SK-N-MC (cell line): ENCODE measurements around the gene POU6F2.

Experiments
- DNase-seq: peaks from one replicate; pipeline ENCODE4 v3.0.0-alpha.2; 2011; ENCODE audit warnings: low read depth, low spot score
- H3K27ac ChIP-seq: fragments of 200-600 bp; sonication (generic); 2 replicates; pipeline ENCODE4 v1.5.1; 2016; ENCODE audit warnings: mixed run types
- H3K36me3 ChIP-seq: fragments of 200-600 bp; sonication (generic); 2 replicates; pipeline ENCODE4 v1.6.1; 2017; ENCODE audit warnings: antibody characterized with exemption, low read length, mixed read lengths; ENCODE audit not compliant: insufficient read depth
- H3K4me3 ChIP-seq: fragments of 200-600 bp; sonication (generic); 2 replicates; pipeline ENCODE4 v1.5.1; 2016
- H3K9ac ChIP-seq: fragments of 200-600 bp; sonication (generic); 2 replicates; pipeline ENCODE4 v1.8.0; 2017; ENCODE audit warnings: mixed run types, mixed read lengths; ENCODE audit not compliant: insufficient read length
- H3K9me3 ChIP-seq: fragments of 200-600 bp; sonication (generic); 2 replicates; pipeline ENCODE4 v1.6.1; 2017; ENCODE audit warnings: low read depth, mild to moderate bottlenecking, antibody characterized with exemption, low read length, moderate library complexity, mixed read lengths
- EZH2 ChIP-seq: fragments of 200-600 bp; sonication (generic); IDR thresholded peaks from one replicate; pipeline ENCODE4 v1.6.1; 2017; ENCODE audit warnings: antibody characterized with exemption
- FOXP2 ChIP-seq: optimal IDR thresholded peaks from 2 replicates; pipeline ENCODE3; 2011; ENCODE audit warnings: mild to moderate bottlenecking, moderate library complexity; ENCODE audit not compliant: insufficient read depth; ENCODE audit errors: extremely low read length, control extremely low read depth
- POLR2AphosphoS5 ChIP-seq: IDR thresholded peaks from 2 replicates; pipeline ENCODE4 v1.6.1; 2012; ENCODE audit warnings: mild to moderate bottlenecking, low read depth, low read length, borderline replicate concordance

Gene POU6F2

DNA sequence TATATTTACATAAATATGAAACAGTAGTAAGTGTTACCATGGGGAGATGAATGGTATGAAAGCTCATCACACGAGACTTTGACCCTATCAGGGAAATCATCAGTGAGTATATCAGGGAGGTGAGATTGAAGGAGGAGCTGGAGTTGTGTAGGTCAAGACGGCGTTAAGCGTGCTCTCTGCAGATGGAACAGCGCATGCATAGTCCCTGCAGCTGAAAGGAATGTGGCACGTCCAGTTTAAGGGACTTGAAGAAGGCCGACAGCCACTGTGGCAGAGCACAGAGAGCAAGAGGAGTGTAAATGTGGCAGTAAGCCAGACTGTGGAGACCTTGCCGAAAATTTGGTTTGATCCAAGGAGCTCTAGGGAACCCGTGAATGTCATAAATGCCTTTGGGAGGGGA is 38.9 kb downstream of the POU6F2 start:
- Histone ChIP-seq H3K27ac (no peak overlapping the region), H3K9ac (no peak overlapping the region), H3K36me3 (no peaks in the 10 kb centered on the region), H3K9me3 (no peaks in the 10 kb centered on the region), H3K4me3 (no peak overlapping the region)
- DNase-seq: no peak
- TF ChIP-seq EZH2: no peak
- no peak for TF ChIP-seq POLR2AphosphoS5
- TF ChIP-seq FOXP2: no peak

DNA sequence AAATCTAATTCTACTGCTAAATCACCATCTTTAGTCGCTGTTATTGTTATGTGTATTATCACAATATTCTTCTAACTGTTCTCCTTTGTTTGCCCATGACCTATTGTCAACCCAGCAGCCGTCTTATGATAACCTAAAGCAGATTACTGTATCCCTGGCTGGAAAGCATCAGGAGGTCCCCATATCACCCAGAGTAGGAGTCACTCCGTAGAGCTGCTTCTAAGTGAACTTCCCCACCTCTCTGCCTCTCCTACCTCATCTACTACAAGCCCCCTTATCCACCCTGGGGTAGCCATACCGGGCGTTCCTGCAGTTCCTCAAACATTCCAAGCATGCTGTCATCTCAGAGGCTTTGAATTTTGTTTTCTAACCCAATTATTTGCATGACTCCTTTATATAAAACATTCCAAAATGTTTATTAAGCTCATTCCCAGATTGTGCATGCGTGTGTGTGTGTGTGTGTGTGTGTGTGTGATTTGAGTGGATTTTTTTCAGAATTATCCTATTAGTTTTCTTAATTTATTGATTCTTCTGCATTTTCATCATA is 39.7 kb downstream of the POU6F2 start:
- Histone ChIP-seq H3K9ac (no peak overlapping the region), H3K36me3 (no peaks in the 10 kb centered on the region), H3K27ac (no peak overlapping the region), H3K4me3 (no peak overlapping the region), H3K9me3 (no peaks in the 10 kb centered on the region)
- no peak for TF ChIP-seq FOXP2
- TF ChIP-seq POLR2AphosphoS5: no peak
- TF ChIP-seq EZH2: no peak
- DNase-seq: no peak

DNA sequence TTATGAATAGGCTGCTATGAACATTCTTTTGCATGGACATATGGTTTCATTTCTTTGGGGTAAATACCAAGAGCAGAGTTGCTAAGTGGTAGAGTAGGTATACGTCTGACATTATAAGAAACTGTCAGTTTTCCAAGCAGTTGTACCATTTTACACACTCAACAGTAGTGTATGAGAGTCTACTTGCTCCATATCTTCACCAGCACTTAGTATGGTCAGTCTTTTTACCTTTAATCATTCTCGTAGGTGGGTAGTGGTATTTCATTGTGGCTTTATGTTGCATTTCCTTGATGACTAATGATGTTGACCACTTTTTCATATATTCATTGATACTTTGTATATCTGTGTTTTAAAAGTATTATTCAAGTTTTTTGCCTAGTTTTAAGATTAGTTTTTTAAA is 45.1 kb downstream of the POU6F2 start:
- H3K9ac ChIP-seq: no peak overlapping the region
- no peak overlapping the region for H3K4me3 ChIP-seq
- H3K27ac ChIP-seq: no peak overlapping the region
- H3K9me3 ChIP-seq: no peaks in the 10 kb centered on the region
- no peak for DNase-seq
- TF ChIP-seq POLR2AphosphoS5 (no peak), FOXP2 (no peak), EZH2 (no peak)
- no peaks in the 10 kb centered on the region for H3K36me3 ChIP-seq

DNA sequence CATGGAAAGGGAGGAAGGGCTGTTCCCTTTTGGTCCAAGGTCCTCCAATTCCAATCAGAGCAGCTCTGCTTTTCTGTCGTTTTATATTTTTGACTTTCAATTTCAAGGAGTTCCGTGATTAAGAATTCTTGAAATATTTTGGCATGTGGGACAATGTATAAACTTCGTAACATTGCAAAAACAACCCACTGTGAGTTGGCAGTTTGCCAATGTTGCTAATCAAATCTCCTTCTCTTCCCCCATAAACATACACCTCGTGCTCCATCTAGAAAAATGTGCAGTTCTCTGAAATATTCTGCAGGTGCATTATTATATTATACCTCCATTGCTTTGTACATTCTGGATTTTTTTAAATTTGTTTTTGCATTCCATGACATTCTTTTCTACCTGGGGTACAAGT is 49.8 kb downstream of the POU6F2 start:
- Histone ChIP-seq H3K9ac (no peak overlapping the region), H3K9me3 (no peaks in the 10 kb centered on the region), H3K36me3 (no peaks in the 10 kb centered on the region), H3K4me3 (peak overlapping the region; percentile 26; the same call in 1 of the 2 replicates), H3K27ac (no peak overlapping the region)
- DNase-seq: no peak
- no peak for TF ChIP-seq POLR2AphosphoS5
- no peak for TF ChIP-seq FOXP2
- no peak for TF ChIP-seq EZH2

DNA sequence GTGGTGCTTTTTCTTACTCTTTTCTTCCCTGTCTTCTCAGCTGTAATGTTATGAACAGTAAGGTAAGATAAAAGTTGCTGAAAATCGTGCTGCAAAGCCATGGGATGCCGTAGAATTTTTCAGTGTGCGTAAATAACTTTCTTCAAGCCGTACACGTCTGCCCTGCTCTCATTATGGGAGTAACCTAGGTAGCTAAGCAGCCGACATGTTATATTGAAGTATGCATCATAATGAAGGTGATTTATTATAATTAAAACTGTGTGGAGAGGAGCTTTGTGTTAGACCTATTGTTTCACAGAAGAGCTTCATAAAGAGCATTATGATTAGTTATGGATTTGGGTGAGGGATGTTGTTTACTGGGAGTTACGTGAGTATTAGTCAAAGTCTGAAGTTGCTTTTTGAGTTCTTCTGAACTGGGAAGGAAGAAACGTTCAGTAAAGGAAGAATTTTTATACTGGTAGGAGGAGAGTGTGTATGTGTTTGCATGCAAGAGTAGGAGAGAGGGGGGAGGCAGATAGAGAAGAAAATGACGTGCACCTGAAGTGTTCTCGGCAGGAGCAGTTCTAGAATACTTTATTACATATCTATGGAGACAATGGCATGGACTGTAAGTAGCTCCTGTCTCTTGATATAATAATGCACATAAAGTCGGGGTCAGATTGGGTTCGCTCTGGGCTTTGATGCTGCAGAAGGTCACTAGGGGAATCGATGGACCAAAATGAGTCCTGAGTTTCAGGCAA is 56.3 kb downstream of the POU6F2 start:
- Histone ChIP-seq H3K4me3 (no peak overlapping the region), H3K27ac (no peak overlapping the region), H3K36me3 (no peaks in the 10 kb centered on the region), H3K9ac (no peak overlapping the region), H3K9me3 (no peaks in the 10 kb centered on the region)
- no peak for DNase-seq
- TF ChIP-seq POLR2AphosphoS5 (no peak), FOXP2 (no peak), EZH2 (no peak)

DNA sequence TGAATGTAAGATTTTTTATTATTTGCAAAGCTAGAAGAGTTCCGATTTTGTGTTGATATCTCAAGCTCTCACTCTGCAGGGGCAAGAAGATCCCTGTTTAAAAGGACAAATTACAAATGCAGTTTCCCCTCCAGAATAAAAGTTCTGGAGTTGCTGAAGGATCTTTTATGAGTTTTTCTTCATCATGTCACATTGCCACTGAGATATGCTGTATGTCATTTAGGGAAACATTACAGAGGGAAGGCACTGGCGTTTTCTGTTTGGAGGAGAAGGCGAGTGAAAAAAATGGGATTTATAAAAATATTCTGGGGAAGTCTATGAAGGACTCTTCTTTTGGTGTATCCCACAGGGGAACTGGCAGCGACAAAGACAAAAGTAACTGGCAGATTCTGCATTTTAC is 57.4 kb downstream of the POU6F2 start:
- no peaks in the 10 kb centered on the region for H3K9me3 ChIP-seq
- H3K4me3 ChIP-seq: no peak overlapping the region
- DNase-seq: no peak
- H3K9ac ChIP-seq: no peak overlapping the region
- no peaks in the 10 kb centered on the region for H3K36me3 ChIP-seq
- TF ChIP-seq EZH2: no peak
- TF ChIP-seq POLR2AphosphoS5: no peak
- no peak for TF ChIP-seq FOXP2
- no peak overlapping the region for H3K27ac ChIP-seq

DNA sequence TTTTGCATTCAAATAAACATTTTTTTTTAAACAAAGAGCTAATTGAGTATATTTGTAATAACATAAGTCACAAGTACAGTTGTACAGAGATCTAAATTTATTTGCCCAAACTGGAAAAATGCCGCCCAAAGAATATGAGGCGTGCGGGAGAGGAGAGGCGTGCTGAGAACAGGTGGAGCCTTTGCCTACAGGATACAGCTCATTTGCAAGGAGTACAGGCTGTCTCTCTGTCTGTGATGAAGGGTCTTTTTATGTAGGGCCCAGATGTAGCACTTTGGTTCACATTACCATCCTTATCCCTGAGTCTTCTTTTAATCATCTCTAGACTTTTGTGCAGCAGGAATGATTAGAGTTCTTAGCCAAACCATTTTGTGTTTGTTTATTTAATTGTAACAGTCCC is 58.2 kb downstream of the POU6F2 start:
- Histone ChIP-seq H3K4me3 (no peak overlapping the region), H3K9me3 (no peaks in the 10 kb centered on the region), H3K9ac (no peak overlapping the region), H3K27ac (no peak overlapping the region), H3K36me3 (no peaks in the 10 kb centered on the region)
- DNase-seq: no peak
- TF ChIP-seq FOXP2 (no peak), EZH2 (no peak), POLR2AphosphoS5 (no peak)

DNA sequence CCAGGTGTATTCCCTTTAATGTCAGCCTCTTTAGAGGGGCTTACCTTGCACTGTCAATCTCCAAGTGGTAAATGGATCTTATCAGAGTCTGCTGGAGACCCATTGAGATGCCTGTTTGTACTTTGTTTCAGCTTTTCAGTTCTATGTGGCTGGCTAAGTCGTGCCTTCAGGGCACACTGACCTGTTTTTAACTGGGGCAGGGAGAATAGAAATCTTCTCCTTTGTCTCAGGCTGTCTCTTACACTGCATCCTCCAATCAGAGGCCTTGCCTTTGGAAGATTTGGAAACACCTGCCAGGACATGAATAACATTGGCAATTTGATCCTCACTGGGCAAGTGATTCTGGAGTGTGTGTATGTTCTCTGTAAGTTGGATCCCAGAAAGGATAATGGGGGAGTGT is 65.0 kb downstream of the POU6F2 start:
- no peak overlapping the region for H3K9ac ChIP-seq
- no peaks in the 10 kb centered on the region for H3K36me3 ChIP-seq
- no peak overlapping the region for H3K27ac ChIP-seq
- no peak for DNase-seq
- no peaks in the 10 kb centered on the region for H3K9me3 ChIP-seq
- no peak overlapping the region for H3K4me3 ChIP-seq
- TF ChIP-seq POLR2AphosphoS5 (no peak), EZH2 (no peak), FOXP2 (no peak)
